Ammon's horn (tissue), 1 donor: ENCODE measurements around the gene HOXC6.

Source experiments
- DNase-seq: peaks from one replicate; pipeline ENCODE4 v3.0.0-alpha.2; 2016; ENCODE audit warnings: low spot score

The HOXC6 gene

DNA sequence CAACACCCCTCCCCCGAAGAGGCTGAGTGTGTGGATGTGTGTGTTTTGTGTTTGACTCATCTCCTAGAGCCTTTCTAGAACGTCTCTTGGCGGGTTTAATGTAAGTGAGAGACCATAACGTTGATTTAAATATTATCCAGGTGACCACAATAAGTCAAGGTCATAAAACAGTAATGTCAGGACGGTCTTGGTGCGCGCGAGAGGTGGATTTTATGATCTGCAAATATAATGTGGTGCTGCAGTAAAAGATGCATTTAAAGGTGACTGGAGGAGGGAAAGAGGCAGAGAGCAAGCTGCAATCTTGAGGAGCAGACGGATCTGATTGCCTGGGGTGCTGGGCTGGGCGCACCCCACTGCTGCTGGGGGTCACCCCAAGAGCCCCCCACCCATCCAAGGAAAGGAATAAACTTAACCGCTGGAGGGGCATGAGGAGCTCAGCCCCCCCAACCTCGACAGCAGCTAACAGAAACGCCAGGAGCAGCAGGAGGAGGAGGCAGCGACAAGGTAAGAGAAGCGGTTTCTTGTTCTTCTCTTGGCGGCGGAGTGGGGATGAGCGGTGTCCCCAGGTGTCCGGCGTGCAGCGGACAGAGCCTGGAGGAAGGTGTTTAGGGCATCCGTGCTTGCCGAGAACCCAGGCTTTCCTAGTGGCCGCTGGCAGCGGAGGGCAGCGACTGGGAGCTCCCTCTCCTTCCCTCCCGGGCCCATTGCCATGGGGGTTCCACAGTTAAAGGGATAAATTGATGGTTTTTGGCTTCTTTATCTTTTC, 37.7 kb upstream of the HOXC6 start:
- no peak for DNase-seq

DNA sequence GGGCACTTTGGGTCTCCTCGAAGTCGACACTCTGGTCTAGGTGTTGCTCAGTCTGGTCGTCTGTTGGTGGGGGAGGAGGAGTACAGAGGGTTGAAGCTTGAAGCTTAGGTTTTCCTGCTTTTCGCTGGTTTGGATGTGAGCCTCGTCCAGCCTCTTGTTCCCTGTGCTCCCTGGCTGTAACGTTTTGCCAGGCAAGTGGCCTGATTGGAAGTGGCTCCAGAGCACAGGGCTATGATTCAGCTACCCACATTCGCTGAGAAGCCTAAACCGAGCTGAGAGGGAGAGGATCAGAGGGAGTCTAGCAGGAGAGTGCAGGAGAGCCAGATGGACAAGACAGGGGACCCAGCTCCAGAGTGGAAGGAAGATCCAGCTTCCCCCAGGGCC, 37.2 kb upstream of the HOXC6 start:
- no peak for DNase-seq

DNA sequence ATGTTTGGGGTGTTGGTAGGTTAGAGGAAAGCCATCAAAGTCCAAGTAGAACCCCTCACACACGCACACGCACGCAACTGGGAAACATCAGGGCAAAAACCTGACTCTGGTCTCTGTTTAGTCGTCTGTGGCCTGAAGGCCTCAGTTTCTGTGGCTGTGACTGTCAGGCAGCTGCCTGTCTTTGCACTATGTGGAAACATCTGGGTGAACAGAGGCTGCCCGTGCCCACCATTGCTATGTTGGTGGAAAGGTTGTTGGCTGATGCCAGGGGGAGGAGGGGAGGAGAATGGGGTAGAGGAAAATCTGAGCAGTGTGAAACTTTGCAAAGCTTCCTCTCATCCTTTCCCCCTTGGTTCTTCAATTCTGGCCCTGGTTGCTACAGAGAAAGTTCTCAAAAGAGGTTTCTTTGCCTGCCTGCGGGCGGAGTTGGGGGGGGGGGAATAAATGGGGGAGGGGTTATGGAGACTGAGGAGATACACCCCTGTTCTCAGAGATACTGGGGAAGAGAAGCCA, 35.8 kb upstream of the HOXC6 start:
- DNase-seq: no peak

DNA sequence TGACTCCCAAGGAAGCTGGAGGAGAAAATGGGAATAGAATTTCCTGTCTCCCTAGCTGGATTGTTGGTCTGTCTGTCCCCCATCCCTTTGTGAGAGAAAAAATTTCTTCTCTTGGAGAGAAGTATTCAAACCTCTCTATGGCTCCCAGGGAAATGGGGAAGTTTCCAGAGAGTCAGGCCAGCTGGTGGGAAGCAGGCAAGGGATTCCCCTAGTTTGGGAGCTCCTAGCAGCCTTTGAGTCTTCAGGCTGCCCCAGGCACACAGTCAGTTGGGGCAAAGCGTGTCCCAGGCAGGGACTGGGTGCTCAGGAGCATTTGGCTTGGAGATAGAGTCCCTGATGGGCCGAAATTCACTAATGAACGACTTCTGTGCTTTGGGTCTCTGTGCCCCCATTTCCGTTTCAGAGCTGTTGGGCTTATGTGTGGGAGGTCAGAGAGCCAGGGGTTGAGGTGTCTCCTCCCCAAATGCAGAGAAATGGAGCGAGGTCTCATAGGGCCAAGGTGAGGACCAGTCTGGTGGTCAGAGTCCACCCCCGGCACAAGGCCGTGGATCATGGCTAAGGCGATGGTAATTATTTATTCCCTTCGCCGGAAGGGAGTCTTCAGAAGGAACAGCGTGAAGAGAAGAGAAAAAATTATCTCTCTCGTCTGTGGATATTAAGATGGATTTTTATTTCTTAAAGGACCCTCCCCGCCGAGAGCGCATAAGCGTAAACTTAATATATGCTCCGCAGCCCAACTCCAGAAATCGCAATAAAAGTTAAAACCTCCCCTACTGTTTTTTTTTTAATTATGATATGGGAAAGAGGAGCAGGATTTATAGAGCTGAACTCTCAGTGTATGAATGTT, 34.9 kb upstream of the HOXC6 start:
- DNase-seq: no peak

DNA sequence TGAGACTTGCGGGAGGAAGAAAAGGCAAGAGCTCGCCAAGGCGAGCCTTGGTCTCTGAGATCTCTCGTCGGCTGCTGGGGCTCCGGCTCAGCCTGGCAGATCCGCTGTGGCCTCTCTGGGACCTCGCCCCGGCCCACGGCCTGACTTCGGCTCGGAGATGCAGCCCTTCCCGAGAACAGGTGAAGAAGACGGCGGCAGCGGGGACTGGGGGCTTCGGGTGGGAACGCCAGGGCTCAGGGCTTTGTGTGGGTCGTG, 34.3 kb upstream of the HOXC6 start:
- no peak for DNase-seq

DNA sequence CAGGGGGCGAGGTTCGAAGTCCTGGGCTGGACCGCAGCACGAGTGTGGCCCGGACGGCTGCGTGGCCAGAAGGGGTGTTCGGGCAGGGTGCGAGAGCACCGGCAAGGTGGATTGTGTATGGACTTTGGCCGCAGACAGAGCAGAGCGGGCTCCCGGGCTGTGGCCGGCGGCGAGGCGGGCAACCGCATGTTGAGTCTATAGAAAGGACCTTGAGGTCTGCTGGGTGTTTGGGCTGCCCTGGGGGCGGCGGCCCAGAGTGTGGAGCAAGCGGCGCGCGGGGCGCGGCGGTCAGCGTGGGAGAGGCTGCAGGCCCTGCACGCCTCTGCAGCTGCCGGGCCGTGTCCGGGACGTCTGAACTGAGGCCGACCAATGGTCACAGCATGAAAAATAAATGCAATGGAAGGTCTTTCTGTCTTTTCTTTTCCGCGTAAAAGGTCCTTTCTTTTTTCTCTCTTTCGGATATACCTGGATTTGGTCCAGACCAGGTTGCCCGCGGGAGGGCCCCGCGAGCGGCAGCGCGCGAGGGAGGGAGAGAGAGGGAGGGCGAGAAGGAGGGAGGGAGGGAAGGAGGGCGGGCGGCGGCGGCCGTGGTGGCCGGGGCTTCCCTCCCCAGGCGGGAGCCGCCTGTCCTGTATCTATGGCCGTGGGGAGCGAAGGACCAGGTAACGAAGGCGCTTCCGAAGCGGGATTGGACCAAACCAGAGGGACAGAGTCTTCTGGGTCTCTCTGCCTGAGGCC, 33.8 kb upstream of the HOXC6 start:
- DNase-seq: no peak

DNA sequence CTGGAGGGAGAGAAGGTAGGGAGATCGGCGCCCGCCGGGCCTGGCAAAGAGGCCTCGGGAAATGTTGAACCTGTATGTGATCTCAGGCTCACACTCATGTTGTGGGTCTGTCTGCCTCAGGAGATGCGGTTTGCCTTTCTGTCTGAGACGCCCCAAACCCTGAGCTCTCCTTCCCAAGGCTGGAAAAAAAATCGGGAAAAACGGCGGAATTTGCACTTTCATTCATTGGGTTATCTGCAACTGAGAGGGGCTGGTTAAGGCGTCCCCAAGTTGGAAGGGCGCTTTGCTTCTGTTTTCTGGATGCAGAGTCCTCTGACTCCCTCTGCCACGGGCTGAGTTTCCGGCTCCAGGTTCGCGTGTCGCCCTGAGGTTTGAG, 33.2 kb upstream of the HOXC6 start:
- DNase-seq: no peak

DNA sequence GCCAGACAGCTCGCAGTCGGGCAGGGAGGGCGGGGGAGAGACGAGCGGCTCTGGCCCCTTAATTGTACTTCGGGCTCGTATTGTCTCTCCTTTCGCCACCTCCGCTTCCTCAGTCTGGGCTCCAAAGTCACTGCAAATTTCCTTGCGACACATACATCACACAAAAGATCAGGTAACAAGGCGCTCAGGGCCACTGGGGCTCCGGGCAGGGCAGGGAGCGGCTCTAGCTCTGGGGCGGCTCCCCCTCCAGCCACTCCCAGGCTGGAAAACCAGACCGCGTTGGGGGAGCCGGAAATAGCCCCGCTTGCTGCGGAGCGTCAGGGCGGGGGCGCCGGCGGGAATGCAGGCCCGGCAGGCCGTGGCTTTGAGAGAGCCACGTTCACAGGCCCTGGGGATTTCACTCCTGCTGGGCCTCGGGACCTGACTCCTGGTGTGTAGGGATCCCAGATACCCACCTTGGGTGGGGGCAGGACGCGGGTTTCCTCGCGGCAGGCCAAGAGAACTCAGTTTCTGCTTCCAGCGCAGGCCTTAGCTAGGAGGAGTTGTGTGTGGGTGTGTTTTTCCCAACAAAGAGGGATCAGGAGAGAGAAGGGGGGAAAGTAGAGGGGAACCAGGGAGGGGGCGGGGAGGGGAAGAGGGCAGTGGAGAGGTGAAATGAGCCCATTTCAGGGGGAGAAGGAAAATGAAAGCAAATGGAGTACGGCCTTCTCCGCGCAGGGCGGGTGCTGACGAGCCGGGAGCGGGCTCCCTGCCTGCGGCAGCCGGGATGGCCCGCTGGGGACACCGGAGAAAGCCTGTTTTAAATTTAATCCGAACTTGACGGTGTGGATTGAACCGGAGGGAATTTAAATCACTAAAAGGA, 32.6 kb upstream of the HOXC6 start:
- no peak for DNase-seq

DNA sequence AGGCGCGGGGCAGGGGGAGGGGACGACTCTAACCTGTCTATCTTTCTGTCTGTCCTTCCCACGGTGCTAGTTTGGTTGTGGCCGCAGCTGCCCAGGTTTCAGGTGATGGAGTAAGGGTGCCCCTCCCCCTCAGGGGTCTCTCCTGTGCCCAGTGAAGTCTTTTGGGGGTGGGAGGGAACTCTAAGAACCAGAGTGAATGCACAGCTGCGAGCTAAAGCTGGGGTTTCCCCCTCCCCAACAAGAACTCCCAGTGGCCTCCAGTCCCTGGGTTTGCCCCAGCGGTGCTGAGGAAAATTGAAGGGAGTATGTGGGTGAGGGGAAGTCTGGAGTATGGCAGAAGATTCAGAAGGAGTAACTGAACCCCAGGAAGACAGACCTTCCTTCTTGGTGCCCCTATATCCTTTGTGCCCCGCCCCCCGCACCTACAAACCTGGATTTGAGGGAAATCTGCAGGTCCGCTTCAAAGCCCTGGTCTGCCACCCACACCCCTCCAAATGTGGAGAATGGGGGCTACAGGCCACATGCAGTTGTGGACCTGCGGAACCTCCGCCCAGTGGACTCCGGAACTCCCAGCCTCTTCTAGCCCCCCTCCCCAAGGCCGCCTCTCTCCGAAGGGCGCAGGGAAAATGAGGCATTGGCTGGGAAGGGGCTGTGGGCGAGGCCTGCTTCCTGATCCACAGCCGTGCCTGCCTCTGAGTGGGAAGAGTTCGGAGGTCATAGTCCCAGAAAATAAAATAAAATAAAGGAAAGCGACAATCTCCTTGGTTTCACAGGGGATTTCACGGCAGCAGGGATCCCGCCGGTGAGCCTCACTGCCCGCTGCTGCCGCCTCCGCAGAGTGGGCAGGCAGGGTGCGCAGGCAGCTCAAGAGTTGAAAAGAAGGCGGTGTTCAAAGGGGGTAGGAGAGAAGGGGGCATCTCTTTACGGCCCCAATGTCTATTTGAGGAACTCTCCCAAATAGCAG, 31.7 kb upstream of the HOXC6 start:
- no peak for DNase-seq

DNA sequence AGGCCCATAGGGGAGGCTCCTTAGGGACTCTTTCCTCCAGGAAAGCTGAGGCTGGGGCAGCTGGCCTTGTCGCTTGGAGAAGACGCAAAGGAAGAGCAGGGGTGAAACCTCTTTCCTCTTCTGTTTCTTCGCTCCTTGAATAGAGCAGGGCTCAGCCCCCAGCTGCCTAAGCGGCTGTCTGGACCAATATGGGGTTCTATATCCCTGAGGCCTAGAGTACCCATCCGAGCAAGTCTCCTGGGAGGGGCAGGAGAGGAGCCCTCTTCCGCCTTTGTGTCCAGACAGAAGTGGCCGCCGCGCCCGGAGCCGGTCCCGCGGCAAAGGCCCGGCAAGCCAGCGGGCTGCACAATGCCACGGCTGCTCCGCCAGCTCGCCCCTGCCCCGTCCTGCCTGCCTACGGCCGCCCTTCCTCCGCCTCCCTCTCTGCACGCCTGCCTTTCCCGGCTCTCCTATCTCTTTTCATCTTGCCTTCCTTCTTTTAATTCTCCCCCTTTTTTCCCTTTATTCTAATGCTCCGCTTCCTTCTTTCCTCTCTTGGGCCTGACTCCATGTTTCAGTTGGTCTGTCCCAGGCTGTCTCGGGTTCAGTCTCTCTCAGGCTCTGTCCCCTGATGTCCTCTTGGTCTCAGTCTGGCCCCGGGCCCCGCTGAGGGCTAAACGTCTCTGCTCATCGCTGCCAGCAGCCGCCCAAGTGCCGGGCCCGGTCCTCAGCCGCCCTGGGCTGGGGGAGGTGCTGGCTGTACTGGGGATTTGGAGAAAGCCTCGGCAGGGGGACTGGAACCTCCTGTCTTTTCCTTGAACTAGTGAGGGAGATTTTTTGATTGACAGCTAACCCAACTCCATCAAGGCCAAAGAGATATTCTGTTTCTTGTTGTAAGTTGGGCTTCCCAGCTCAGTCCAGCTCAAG, 30.8 kb upstream of the HOXC6 start:
- no peak for DNase-seq

DNA sequence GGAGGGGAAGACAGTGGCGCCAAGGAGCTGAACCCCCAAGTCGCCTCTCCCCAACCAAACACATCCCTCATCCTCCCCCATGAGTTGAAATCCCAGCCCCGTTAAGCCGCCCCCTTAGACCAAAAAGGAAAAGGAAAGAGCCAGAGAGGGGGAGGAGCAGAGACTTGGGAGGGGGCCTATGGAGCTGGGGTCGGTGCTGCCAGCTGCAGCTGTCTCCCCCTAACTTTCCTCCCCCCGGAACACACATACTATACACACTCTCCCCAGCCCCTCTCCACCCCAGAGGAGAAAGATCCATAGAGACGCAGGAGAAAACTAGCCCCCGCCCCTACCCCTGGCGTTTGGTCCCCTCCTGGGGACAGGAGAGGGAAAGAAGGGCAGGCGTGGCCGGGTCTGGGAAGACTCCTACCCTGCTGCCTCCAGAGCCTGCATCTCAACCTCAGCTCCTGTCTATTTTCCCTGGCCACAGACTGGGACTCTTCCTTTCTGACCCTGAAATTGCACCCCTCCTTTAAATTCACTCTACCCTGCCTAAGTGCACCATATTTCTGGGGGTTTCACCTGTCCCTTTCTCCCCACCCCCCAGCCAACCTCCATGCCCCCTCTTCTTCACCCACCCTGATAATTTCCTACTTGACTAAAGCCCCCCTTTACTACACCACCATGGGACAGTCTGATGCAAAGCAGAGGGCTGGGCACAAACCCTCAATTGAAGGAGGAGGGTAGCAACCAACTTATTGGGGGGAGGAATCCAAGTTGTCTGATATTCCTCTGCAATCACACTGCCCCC, 29.9 kb upstream of the HOXC6 start:
- DNase-seq: no peak

DNA sequence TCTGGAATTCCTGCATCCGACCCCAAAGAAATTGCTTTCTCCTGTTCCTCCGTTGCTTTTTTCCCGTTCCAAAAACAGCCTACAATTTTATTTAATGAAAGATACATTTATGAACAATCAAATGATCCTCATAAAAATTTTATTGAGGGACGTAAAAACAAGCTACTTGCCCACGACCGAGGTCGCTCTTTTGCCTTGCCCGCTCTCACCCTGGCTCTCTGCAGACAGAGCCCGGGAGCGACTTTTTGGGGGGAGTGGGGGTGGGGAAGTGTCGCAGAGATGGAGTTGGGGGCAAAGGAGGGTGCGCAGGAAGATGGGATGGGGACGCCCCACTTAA, 29.4 kb upstream of the HOXC6 start:
- DNase-seq: no peak

DNA sequence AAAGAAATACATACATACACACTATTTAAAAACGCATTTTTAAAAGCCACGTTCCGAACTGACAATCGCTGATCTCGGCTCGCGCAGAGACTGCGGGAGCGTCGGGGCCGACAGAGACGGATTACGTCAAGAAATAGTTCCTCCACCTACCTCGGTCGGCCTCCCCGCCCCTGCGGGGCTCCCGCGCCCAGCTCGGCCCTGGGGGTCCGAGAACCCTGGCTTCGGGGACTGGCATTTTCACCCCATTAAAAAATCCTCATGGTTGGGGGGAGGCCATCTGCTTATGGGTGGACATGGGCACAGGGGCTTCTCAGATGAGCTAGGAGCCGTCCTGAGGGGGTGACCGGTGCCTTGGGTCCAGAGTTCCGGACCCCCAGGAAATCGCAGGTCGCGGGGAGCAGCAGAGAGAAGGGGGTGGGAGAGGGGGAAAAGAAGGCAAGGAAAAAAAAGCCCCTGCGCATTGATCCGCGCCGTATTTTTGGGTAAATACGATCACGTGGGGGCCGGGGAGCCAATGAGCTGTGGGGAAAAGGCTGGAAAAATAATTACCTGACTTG, 28.6 kb upstream of the HOXC6 start:
- no peak for DNase-seq

DNA sequence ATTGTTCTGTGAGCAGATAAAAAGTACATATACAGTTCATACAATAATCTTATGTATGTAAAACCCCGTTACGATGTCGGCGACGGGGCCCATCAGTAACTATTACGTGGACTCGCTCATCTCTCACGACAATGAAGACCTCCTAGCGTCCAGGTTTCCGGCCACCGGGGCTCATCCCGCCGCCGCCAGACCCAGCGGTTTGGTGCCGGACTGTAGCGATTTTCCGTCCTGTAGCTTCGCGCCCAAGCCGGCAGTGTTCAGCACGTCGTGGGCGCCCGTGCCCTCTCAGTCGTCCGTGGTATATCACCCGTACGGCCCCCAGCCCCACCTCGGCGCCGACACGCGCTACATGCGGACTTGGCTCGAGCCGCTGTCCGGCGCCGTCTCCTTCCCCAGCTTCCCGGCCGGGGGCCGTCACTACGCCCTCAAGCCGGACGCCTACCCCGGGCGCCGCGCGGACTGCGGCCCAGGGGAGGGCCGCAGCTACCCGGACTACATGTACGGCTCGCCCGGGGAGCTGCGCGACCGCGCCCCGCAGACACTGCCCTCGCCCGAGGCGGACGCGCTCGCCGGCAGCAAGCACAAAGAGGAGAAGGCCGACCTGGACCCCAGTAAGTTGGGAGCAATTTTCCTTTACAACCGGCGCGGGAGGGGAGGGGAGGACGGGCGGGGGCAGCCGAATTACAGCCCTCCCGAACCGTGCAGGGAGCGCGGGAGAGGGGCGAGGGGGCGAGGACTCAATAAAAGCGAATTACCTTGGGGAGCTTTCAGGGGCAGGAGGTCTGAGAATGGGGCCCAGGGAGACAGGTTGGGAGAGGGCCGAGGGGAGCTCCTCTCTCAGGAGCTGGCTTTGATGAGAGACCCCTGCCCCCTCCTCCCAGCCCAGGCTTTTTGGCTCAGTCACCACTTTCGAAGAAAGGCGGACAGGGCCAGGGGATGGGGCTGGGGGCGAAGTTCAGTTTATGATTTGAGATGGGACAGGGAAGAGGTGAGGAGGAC, 27.8 kb upstream of the HOXC6 start, which contains the start of gene HOXC9:
Gene HOXC9 (plus strand): TSS at position 46 of the 999 bp plus-strand sequence. CDS start 28 bp downstream, at position 74.
- no peak for DNase-seq

DNA sequence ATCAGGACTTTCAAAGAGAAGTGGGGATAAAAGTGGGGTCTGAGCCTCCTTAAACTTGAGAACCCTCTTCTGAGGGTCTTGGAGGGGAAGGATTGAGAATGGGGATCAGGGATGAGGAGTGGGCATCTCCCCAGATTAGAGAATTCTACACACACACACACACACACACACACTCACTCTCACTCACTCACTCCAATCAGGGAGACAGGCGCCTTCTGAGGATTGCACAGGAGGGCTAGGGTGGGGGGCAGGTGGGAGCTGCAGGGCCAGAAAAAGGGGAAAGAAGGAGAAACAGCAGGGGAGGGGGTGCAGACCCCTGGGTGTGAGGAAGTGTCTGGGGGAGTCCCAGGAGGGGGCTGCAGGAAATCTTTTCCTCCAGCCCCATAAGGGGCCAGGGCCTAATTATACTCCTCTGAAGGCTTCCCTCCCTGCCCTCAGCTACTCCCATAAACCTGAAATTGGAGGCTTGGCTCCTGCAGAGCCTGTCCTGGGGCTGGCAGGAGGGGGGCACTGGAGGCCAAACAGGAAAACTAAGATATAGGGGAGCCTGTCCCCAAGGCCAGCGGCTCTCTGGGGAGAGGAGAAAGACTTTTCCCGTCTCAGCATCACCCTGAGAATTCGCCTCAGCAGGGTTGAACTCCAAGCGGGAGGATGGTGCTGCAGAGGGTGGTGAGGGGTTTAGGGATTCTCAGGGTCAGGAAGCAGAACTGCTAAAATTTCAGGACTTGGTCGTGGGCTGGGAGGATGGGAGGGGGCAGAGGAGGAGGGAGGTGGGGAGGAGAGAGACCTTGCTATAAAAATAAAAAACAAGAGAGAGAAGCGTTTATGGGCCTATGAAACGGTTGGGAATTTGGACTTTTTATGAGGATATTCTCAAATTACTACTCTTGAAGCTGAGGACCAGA, 26.7 kb upstream of the HOXC6 start:
- DNase-seq: no peak

DNA sequence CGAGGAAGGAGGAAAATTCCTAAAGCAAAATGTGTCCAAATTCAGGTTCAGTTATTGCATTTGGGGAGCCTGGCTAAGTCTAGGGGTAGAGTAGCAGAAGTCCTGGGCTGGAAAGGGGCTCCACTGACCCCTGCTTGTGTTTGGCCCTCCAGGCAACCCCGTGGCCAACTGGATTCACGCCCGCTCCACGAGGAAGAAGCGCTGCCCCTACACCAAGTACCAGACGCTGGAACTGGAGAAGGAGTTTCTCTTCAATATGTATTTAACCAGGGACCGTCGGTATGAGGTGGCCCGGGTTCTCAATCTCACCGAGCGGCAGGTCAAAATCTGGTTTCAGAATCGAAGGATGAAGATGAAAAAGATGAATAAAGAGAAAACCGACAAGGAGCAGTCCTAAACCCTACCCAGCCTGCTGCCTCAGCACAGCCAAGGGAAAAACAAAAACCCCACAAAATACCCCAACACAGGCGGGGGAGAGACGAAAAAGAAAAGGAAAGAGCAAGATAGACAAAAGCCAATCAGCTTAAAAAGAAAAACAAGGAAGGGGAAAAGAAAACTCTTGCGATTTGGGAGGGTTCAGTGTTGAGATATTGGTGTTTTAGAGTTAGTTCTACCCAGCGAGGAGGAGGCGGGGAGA, 25.8 kb upstream of the HOXC6 start:
- no peak for DNase-seq
